GM19238 (cell line): ENCODE data around the gene HOPX.
"Not testable (repeated sequence)": the region's sequence is repeated elsewhere in the genome, so short reads cannot be mapped to it uniquely, and the experiment has no call there.

ENCODE experiments used
- DNase-seq: peaks from one replicate; pipeline ENCODE4 v3.0.0; 2011; ENCODE audit warnings: low spot score; ENCODE audit not compliant: insufficient read length

The HOPX gene

GRCh38 chr4:56681158-56681852 is at the start of gene HOPX:
TSS of gene HOPX (minus strand) at chr4:56681296. CDS start at chr4:56657816, 23,480 bp downstream.
- no peak for DNase-seq

GRCh38 chr4:56730097-56730496 is 49.0 kb upstream of the HOPX start:
- no peak for DNase-seq

DNA sequence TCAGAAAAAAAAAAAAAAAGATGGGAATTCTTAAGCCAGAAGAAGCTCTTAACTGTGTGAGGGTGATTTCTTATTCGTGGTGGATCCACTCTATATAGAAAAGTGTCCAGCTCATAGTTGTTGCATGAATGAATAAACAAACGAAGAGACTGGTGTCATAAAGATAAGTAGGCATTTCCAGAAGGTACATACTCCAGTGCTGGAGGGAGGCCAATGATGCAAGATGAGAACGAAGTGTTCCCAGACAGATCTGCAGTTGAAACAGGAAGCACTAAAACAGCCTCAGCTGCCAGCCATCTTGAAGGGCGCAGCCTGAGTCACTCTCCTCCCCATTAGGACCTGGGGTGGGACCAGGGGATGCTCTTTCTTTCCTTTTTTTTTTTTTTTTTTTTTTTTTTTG is 47.4 kb upstream of the HOPX start:
- DNase-seq: no peak

DNA sequence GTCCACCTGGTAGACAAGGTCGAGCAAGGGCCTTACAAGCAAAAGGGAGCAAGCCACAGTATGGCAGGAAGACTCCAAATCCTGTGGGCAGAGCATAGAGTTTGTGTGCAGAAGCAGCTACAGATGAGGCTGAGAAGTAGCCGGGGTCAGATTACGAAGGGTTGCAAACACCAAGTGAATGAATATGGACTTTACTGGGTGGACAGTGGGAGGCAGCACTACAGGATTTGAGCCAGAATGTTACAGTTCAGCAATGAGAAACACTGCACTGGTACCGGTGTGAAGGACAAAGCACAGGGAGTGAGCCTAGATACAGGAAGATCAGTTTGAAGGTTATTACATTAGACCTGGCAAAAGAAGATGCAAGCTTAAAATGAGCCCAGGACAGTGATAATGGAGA is 46.1 kb upstream of the HOPX start:
- no peak for DNase-seq

DNA sequence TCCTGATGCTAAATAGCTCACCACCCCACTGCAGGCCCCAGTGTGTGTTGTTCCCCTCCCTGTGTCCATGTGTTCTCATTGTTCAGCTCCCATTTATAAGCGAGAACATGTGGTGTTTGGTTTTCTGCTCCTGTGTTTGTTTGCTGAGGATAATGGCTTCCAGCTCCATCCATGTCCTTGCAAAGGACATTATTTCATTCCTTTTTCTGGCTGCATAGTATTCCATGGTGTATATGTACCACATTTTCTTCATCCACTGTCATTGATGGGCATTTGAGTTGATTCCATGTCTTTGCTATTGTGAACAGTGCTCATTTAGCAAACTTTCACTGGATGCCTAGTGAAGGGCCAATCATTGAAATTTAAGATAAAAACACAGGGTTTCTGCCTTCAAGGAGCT is 45.5 kb upstream of the HOPX start:
- not testable (repeated sequence) for DNase-seq

- DNase-seq: no peak
These were observed 42.6 kb upstream of the HOPX start for GRCh38 chr4:56723659-56724230.

DNA sequence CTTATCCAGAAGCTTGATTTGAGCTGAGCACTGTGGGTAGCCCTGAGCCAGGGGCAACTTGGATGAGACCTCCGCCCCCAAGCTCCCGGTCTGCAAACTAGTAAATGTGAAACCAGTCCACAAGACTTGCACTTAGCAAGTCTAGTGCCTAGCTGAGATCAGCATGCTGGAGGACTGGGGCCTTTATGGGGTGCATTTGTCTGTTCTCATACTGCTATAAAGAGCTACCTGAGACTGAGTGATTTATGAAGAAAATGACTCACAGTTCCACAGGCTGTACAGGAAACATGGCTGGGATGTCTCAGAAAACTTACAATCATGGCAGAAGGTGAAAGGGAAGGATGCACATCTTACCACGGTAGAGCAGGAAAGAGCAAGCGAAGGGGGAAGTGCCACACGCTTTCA is 42.1 kb upstream of the HOPX start:
- no peak for DNase-seq

DNA sequence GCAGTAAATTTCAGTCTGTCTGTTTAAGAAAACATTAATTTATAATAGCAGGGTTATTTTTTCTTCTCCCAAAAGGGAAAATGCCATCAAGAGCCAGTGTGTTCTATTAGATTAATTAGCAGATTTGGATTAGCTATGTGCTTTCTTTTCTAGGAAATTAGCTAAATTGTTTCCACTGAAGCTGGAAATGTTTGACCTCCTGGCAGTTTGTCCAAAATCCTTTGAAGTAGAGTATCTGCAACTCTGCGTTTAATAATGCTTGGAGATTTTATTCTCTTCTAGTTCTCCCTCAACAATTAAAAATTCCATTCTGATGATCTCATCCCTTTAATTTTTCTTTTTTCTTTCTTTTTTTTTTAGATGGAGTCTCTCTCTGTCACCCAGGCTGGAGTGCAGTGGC is 27.1 kb upstream of the HOPX start:
- no peak for DNase-seq

- no peak for DNase-seq
These were observed 24.9 kb upstream of the HOPX start for GRCh38 chr4:56705966-56706365.

DNA sequence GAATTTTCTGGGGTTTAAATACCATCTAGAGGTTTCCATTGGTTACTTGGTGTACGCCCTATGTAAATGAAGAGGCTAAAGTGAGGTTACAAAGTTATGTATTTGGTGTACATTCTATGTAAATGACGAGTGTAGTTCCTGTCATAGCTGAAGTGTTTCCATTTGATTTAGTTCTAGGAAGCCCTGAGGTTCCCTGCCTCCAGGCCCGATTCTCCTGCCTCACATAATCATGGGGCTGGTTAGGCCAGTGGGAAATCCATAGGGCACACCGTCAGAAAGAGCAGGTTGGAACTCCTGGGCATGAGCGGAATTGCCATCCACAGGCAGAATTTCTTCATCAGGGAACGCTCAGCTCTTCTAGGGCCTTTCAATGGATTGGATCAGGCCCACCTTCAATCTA is 24.2 kb upstream of the HOPX start:
- DNase-seq: no peak

GRCh38 chr4:56704089-56704871 is 23.2 kb upstream of the HOPX start:
- DNase-seq: no peak

DNA sequence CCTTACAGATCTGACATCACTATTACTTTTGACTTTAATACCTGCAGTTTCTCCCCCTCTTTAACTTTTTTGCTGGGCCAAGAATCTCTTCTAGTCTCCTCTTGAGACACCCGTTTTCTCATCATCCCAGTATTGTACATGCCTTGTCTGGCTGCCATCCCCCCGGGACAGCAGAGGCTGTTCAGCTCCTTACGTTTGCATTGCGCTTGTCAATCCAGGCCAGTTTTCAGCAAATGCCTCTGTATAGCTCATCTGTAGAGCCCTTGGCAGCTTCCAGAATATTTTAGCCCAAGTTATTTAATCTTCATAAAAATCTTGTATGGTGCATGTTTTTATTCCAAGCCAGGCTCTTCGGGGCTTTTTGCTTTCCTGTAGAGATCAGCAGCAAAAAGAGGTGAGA is 22.3 kb upstream of the HOPX start:
- no peak for DNase-seq

GRCh38 chr4:56701644-56702043 is 20.5 kb upstream of the HOPX start:
- no peak for DNase-seq

DNA sequence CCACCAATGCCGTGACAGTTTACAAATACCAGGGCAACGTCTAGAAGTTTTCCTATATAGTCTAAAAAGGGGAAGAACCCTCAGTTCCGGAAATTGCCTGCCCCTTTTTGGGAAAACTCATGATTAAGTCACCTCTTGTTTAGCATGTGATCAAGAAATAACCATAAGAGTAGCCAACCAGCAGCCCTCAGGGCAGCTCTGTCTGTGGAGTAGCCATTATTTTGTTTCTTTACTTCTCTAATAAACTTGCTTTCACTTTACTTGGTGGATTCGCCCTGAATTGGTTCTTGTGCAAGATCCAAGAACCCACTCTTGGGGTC is 20.0 kb upstream of the HOPX start:
- DNase-seq: no peak

DNA sequence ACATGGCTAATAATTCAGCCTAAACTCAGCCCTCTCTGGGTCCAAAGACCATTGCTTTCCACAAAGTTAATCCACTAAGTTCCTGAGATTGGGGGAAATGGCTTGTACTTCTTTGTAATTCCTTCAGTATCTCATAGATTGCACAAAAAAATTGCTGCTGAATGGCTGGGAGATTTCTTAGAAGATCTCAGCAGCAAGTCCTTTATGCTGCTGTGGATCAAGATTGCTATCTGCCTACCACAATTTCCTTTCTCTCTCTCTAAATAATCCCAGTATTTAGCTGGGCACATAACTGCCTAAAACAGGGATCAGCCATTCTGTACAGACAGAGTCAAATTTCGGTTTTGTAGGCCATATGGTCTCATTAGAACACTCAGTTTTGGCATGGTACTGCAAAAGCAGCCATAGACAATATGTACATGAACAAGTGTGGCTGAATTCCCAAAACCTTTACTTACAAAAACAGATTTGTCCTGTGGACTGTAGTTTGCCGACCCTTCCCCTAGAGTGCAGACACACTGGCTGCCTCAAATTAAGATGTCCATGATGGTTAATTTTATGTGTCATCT is 18.5 kb upstream of the HOPX start:
- no peak for DNase-seq

GRCh38 chr4:56698329-56698728 is 17.2 kb upstream of the HOPX start:
- no peak for DNase-seq

DNA sequence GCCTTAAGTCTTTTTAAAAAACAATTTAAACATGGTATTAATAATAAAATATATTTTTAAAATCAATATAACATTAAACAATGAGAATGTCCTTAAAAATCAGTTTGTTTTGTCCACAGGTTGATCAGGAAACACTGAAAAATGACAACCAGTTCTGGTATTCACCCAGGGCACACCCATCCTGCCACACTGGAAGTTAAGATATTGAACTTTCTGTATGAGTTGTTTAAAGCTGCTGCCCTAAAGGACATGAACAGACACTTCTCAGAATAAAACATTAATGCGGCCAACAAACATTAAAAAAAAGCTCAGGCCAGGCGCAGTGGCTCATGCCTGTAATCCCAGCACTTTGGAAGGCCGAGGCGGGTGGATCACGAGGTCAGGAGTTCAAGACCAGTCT is 15.0 kb upstream of the HOPX start:
- DNase-seq: no peak

GRCh38 chr4:56693476-56693875 is 12.4 kb upstream of the HOPX start:
- not testable (repeated sequence) for DNase-seq

GRCh38 chr4:56692576-56692975 is 11.5 kb upstream of the HOPX start:
- no peak for DNase-seq

DNA sequence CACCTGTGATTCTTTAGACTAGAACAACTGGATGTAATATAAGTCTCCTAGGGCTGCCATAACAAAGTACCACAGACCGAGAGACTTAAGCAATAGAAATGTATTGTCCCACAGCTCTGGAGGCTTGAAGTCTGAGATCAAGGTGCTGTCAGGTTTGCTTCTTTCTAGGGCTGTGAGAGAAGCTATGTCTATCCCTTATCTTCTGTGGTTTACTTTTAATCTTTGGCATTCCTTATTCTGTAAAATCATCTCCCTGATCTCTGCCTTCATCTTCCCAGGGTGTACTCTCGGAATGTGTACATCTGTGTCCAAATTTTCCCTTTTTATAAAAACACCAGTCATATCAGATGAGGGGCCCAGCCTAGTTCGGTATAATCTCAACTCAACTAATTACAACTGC is 10.3 kb upstream of the HOPX start:
- no peak for DNase-seq

GRCh38 chr4:56690393-56690792 is 9.3 kb upstream of the HOPX start:
- DNase-seq: no peak

DNA sequence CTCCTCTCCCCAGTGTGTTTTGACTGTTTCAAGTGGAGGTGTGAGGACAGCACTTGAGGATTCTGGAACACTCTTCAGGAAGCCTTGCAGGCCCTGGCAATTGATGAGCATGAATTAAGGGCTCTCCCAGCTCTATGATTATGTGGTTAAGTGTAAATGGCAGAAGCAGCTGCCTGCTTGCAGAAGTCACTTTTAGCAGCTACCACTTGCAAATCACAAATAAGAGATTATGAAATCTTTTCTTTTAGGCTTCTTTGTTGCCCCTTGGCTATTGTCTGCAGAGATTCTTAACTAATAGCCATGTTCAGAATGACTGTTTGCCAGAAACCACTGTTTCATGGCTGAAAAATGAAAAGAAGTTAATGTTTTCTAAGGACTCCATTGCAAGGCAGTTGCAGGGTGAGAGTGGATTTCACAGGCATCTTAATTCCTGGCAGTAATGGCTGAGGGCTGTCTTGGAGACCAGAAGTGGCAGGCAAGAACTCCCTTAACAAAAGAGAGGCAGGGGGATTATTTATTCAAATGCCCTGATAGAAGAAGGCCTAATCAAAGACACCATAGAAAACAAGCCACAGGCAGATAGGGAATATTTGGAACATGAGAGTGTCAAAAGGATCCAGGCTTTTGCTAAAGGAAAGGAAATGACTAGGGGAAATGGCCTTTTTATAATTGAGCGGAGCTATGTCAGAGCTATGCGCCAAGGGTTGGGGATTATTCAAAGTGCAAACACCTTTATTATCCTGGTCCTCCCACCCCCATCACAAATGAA is 8.3 kb upstream of the HOPX start:
- DNase-seq: no peak
